PFSK-1 (cell line): ENCODE results near the gene PHACTR1.

ENCODE experiments used
- FOXP2 ChIP-seq: optimal IDR thresholded peaks from 2 replicates; pipeline ENCODE3; 2011; ENCODE audit warnings: borderline replicate concordance, control low read depth, inconsistent platforms; ENCODE audit not compliant: insufficient read depth; ENCODE audit errors: extremely low read length, extremely low read depth
- POLR2AphosphoS5 ChIP-seq: IDR thresholded peaks from 2 replicates; pipeline ENCODE4 v1.6.1; 2012; ENCODE audit warnings: low read depth, mild to moderate bottlenecking, control low read depth, low read length, moderate library complexity
- REST ChIP-seq, 2 experiments: IDR thresholded peaks; 2 replicates each; pipeline versions ENCODE4 v1.6.1 to v1.8.0; 2011 to 2012; ENCODE audit warnings: low read depth in 2 of 2, low read length in 2 of 2, control low read depth in 1 of 2, inconsistent platforms in 1 of 2, mild to moderate bottlenecking in 1 of 2, moderate library complexity in 1 of 2; ENCODE audit not compliant: insufficient read depth in 1 of 2
- SIN3A ChIP-seq: IDR thresholded peaks from 2 replicates; pipeline ENCODE4 v1.6.1; 2012; ENCODE audit warnings: mild to moderate bottlenecking, low read length, moderate library complexity, borderline replicate concordance; ENCODE audit not compliant: insufficient read depth
- TAF1 ChIP-seq: IDR thresholded peaks from 2 replicates; pipeline ENCODE4 v1.6.1; 2012; ENCODE audit warnings: low read length, control low read depth, borderline replicate concordance; ENCODE audit not compliant: insufficient read depth

The PHACTR1 gene

GRCh38 chr6:13101409-13101808, 384.8 kb downstream of the PHACTR1 start:
- no peak for TF ChIP-seq SIN3A
- TF ChIP-seq REST (IDR thresholded peaks at IDR 0.05; ENCODE audit: insufficient read depth in 1 of 2, low read depth in 2 of 2, low read length in 2 of 2): no peak
- TF ChIP-seq POLR2AphosphoS5: no peak
- no peak for TF ChIP-seq FOXP2
- TF ChIP-seq TAF1: no peak

- TF ChIP-seq TAF1: no peak
- TF ChIP-seq REST (IDR thresholded peaks at IDR 0.05; ENCODE audit: insufficient read depth in 1 of 2, low read depth in 2 of 2, low read length in 2 of 2): no peak
- TF ChIP-seq FOXP2: no peak
- no peak for TF ChIP-seq SIN3A
- TF ChIP-seq POLR2AphosphoS5: no peak
Measured at GRCh38 chr6:13101985-13102384, 385.4 kb downstream of the PHACTR1 start.

GRCh38 chr6:13103169-13103568, 386.6 kb downstream of the PHACTR1 start:
- no peak for TF ChIP-seq FOXP2
- no peak for TF ChIP-seq SIN3A
- TF ChIP-seq TAF1: no peak
- TF ChIP-seq POLR2AphosphoS5: no peak
- no peak for TF ChIP-seq REST (IDR thresholded peaks at IDR 0.05; ENCODE audit: insufficient read depth in 1 of 2, low read depth in 2 of 2, low read length in 2 of 2)

GRCh38 chr6:13105139-13105538, 388.6 kb downstream of the PHACTR1 start:
- no peak for TF ChIP-seq REST (IDR thresholded peaks at IDR 0.05; ENCODE audit: insufficient read depth in 1 of 2, low read depth in 2 of 2, low read length in 2 of 2)
- no peak for TF ChIP-seq POLR2AphosphoS5
- no peak for TF ChIP-seq TAF1
- TF ChIP-seq SIN3A: no peak
- TF ChIP-seq FOXP2: no peak

- no peak for TF ChIP-seq POLR2AphosphoS5
- no peak for TF ChIP-seq SIN3A
- no peak for TF ChIP-seq TAF1
- no peak for TF ChIP-seq REST (IDR thresholded peaks at IDR 0.05; ENCODE audit: insufficient read depth in 1 of 2, low read depth in 2 of 2, low read length in 2 of 2)
- TF ChIP-seq FOXP2: no peak
Measured at GRCh38 chr6:13112921-13113320, 396.4 kb downstream of the PHACTR1 start.
